Dedifferentiated amniotic fluid mesenchymal stem cell (primary cell): ENCODE measurements around the gene LIN9.
"Not testable (repeated sequence)": the region's sequence is repeated elsewhere in the genome, so short reads cannot be mapped to it uniquely, and the experiment has no call there.

ENCODE experiments used
- DNase-seq: peaks from one replicate; pipeline ENCODE4 v3.0.0-alpha.2; 2016; ENCODE audit errors: extremely low spot score

The LIN9 gene, protein sequence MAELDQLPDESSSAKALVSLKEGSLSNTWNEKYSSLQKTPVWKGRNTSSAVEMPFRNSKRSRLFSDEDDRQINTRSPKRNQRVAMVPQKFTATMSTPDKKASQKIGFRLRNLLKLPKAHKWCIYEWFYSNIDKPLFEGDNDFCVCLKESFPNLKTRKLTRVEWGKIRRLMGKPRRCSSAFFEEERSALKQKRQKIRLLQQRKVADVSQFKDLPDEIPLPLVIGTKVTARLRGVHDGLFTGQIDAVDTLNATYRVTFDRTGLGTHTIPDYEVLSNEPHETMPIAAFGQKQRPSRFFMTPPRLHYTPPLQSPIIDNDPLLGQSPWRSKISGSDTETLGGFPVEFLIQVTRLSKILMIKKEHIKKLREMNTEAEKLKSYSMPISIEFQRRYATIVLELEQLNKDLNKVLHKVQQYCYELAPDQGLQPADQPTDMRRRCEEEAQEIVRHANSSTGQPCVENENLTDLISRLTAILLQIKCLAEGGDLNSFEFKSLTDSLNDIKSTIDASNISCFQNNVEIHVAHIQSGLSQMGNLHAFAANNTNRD

DNA sequence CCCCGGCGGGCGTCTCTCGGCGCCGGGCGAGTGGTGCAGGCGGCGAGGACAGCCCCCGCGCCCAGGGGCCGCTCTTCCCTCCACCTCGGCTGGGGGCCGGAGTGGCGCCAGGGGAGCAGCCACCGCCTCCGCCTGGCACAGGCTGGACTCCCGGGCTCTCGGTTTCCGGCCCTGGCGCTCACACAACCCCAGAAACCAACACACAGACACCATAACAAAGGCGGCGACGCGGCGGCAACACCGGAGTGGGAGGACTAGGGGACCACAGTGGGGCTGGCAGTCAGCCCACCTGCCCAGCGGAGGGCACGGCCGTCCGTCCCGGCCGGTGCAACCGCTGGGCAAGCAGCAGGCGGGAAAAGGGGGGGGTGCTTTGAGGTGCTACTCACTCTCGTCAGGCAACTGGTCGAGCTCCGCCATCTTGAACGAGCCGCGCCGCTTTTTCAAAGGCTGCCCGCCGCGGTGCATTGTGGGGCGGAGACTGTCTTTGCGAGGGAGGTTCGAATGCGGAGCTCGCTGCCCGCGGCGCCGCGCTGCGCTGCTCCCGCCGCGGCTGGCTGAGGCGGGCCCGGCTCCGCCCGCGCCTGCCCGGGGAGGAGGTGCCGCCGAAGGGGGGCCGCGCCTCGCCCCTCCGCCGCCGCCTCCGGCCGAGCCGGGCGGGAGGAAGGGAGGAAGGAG, at the start of gene LIN9:
Gene LIN9 (minus strand): TSS at position 442 of the 675 bp plus-strand sequence. CDS start 25 bp downstream, at position 417.
- DNase-seq: peak; percentile 87

DNA sequence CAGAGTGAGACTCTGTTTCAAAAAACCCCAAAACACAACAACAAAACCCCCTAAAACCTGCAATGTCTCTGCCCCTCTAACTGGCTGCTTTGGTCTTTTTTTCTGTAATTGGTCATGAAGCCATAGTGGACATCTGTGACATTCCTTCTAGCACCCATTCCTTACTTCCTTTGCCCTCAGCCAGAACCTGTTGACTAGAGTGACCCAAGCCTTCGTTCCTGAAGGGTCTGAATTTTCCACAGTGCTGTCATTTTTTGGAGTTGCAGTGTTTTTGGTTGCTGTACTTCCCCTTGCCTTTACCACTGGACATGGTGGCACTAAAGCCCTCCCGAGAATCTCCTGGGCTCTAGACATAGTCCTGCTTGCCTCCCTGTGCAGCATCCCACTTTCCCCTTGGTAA, 48.5 kb upstream of the LIN9 start:
- DNase-seq: no peak

DNA sequence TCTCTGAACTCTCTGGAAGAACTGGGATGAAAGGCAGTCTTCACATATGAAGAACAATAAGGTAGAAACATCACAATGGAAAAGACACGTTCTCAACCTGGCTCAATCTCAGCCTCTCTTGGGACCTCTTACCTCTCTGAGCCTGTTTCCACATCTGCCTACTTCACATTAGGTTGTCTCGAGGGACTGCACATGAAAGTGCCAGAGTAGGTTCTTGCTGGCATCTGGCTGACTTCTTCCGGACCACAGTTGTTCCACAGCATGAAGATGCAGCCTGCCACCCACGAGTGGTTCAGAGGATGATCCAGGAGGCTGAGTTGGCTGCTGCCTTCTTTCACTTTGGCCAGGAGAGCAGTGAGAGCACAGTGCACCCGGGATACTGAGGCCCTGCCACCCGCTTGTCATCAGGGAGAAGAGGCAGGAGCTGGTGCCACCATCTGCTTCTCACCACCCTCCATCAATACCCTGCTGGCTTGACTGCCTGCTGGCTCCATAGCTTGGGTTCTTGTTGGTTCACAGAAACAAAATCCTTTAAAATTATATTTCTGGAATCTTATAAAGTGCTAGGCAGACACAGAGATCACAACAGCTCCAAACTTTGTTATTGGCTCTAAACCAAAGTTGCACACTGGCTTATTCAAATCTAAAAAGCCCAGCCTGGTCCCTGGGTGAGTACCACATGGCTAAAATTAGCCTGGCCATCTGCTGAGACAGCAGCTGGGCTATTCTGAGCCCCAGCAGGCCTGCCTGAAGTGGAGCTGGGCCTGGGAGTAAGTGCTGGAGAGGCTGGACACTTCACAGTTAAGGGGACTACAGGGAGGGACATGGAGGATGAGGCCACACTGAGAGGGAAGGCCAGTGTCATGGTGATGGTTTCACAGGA, 46.9 kb upstream of the LIN9 start:
- DNase-seq: no peak

DNA sequence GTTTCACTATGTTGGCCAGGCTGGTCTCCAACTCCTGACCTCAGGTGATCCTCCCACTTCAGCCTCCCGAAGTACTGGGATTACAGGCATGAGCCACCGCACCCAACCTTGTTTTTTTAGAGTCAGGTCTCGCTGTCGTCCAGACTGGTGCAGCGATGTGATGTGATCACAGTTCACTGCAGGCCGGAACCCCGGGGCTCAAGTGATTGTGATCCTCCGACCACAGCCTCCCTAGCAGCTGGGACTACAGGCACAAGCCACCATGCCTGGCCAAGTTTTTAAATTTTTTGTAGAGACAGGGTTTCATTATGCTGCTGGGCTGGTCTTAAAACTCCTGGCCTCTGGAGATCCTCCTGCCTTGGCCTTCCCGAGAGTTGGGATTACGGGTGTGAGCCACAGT, 46.1 kb upstream of the LIN9 start:
- no peak for DNase-seq

DNA sequence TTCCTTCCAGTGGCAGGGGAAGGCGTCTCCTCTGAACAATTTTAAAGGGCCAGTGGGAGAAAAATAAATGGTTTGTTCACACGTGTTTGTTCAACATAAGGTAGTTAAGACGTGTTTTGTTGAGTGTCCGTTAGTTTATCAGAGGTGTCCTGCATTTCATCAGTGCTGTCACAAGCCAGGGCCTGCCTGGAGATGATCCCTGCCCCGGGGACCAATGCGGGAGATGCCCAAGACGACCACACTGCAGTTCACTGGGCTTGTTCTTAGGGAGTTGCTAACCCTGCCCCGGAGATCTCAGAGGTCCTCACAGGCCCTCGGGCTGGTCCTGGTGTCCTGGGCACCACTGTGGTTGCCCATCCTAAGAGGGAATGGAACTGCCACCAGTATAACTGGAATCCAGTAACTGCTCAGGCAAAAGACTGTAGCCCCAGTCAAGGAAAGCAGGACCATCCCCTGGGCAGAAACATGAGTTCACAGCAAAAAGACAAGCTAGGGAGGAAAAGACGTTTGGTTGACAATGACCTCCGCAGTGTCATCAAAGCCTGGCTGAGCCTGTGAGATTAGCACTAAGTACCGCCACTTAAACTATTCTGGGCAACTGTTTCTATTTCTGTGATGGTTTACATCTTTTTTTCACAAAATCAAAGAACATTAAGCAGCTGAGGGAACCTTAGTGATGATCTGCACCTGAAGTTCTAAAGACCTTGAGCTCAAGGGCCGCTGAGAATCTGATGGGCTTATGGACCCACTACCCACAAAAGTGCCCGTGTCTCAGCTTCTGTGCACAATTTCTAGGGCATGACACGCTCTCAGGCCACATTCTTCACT, 44.9 kb upstream of the LIN9 start:
- no peak for DNase-seq

DNA sequence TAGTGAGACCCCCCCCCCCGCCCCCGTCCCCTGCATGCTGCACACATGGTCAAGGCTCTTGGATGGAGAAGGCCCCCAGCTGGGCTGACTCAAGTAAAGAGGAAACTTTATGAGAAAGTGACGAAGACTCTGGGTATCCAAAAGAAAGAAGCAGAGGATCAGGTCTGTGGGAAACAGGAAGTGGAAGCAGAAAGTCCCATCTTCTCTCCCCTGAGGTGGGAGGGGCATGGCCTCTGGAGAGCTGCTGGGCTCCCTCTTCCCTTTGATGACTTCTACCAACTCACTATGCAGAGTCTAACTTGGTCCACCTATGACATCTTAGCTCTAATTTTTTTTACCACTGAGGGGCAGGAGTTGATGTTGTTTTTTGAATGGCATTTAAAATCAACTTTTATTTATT, 42.7 kb upstream of the LIN9 start:
- DNase-seq: no peak

DNA sequence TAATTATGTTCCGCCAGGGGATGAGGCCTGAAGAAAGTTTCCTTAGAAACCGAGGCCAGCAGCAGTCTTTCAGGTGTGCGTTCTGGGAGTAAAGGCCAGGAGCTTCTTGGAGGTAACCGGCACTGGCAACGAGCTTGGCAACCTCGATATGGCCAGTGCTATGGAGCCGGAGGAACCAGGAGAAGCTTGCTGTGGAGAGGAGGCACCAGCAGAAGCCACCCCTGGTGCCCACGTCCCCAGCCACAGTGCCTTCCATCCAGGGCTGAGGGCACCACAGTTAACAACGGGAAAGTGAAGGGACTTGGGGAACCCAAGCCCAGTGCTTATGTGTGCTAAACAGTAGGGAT, 41.5 kb upstream of the LIN9 start:
- no peak for DNase-seq

DNA sequence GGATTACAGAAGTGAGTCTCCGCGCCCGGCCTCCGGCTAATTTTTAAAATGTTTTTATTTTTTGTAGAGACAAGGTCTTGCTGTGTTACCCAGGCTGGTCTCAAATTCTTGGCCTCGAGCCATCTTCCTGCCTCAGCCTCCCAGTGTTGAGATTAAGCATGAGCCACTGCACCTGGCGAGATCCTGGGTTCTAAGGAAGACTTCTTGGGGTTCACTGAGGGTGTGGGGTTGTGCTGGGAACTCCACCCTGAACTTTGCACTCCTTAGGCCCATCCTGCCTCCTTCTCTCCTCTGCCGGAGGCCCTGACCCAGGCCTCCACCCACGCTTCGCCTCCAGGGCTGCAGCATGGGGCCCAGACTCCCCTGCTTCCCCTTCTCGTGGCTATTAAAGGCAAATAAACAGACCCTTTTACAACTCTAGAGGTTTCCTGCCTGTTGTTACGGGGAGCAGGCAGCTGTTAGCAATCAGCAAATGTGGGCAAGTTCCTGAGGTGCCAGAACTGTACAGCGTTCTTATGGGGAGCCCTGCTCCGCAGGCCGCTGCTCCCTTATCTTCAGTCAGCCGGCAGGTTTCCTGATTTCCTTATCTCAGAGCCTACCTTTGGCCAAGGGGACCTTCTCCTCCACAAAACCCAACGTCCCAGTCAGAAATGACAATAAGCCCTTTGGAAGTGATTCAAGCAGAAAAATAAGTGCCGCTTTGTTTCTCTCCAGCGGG, 41.0 kb upstream of the LIN9 start:
- DNase-seq: no peak

DNA sequence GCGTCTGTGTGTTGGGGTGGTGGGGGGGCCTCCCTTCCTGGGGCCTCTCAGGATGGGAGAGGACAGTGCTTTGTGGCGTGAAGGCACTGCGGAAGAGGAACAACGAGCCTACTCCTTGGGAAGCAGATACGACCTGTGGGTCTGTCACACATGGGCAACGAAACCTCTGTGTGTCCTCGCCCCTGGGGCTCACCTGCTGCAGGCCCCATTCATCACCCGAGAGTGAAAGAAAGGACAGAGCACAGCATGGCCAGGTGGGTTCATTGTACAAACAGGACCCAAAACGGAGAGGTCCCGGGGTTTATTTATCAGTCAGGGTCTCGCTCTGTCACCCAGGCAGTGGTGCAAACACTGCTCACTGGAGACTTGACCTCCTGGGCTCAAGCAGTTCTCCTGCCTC, 40.1 kb upstream of the LIN9 start:
- no peak for DNase-seq

DNA sequence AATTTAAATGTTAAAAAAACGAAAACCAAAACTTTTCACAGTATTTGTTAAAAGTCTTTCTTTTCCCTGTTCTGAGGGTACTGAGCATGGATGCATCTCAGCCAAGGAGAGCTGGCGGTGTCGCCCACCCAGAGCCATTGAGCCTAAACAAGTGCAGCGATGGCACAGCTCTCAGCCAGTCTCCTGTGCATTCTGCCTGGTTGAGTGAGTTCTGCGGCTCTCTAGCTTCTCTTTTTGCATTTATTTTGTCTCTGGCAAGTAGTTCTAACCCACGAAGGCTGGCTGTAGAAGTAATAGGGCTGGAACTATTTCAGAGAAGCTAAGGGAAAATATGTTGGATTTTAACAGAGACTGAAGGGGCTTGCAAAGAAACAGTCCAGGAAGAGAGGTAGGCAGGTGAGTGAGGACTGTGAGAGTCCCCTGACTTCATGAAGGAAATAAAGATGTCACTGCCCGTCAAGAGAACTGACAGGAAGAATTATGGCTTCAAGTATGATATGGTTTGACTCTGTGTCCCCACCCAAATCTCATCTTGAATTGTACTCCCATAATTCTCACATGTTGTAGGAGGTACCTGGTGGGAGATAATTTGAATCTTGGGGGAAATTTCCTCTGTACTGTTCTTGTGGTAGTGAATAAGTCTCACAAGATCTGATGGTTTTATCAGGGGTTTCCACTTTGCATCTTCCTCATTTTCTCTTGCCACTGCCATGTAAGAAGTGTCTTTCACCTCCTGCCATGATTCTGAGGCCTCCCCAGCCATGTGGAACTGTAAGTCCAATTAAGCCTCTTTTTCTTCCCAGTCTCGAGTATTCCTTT, 35.7 kb upstream of the LIN9 start:
- DNase-seq: no peak

DNA sequence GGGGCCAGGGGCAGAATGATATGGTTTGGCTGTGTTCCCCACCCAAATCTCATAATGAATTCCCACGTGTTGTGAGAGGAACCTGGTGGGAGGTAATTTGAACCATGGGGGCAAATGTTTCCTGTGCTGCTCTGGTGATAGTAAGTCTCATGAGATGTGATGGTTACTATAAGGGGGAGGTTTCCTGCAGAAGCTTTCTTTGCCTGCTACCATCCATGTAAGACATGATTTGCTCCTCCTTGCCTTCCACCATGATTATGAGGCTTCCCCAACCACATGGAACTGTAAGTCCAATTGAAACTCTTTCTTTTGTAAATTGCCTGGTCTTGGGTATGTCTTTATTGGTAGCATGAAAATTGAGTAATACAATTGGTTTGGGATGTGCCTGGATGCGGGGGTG, 33.7 kb upstream of the LIN9 start:
- no peak for DNase-seq

DNA sequence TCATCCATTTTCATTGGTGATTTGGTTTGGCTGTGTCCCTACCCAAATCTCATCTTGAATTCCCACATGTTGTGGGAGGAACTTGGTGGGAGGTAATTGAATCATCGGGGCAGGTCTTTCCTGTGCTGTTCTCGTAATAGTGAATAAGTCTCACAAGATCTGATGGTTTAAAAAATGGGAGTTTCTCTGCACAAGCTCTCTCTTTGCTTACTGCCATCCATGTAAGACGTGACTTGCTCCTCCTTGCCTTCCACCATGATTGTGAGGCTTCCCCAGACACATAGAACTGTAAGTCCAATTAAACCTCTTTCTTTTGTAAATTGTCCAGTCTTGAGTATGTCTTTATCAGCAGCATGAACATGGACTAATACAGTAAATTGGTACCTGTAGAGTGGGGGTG, 31.1 kb upstream of the LIN9 start:
- DNase-seq: not testable (repeated sequence)

DNA sequence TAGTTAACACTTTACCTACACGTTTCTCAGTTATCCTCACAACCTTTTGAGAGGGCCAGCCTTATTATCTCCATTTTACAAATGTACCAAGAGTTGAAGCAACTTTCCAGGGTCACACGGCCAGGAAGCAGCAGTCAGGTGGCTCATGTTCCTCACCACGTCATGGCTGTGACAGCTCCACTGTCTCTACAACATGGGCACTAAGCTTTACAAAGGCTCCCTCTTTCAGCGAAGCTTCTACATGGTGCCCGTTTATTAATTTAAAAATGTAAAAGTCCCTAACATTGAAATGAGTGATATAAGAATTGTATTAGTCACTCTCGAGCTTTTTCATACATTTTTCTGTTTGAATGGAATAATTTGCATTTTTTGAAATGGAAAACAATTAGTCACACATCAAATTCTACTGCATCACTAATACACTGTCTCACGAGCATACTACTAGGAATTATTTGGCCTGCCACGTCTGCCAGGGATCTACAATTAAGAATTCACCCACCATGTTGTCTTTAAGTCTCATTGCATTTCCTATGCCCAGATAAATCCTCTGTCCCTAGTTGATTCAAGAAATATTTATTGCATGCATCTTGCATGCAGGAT, 28.4 kb upstream of the LIN9 start:
- DNase-seq: no peak

DNA sequence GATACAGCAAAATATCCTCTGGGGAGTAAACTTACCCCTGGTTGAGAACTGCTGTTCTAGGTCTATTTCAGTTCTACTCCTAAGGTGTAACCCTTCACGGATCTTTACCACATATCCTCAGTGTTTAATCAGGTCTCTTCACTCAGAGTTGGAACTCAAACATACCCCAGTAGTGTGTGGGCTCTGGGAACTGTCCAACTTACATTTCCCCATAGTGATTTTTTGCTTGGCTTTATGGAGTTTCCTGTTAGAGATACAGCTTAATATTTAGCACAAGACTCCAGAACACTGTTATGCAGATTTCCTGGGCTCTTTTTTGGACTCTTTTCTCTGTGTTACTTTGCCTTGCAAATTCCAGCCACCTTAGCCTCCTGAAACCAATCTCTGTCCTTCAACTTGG, 26.7 kb upstream of the LIN9 start:
- DNase-seq: no peak

DNA sequence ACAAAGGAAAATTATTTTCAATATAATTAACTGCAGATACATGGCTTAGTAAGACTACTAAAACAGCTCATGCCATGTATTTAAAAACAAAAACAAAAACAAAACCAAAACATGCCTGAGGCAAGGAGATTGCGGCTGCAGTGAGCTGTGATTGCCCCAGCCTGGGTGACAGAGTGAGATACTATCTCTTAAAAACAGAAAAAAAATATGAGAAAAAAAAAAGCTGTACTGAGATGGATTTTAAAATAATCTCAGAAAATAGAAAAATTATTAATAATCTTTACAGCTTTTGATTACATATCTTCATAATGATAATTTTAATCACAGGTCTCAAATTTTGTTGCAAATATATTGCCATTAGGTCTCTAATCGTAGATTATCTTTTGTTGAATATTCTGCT, 24.0 kb upstream of the LIN9 start:
- DNase-seq: no peak

DNA sequence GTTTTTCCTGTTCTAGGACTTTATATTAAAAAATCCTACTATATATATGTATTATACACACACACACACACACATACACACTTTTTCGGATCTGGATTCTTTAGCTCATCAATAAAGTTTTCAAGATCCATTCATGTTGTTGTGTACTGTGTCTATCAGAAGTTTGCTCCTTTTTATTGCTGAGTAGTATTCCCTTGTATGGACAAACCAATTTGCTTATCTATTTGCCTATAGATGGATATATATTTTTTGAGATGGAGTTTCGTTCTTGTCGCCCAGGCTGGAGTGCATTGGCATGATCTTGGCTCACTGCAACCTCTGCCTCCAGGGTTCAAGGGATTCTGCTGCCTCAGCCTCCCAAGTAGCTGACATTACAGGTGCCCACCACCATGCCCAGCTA, 20.3 kb upstream of the LIN9 start:
- DNase-seq: no peak

DNA sequence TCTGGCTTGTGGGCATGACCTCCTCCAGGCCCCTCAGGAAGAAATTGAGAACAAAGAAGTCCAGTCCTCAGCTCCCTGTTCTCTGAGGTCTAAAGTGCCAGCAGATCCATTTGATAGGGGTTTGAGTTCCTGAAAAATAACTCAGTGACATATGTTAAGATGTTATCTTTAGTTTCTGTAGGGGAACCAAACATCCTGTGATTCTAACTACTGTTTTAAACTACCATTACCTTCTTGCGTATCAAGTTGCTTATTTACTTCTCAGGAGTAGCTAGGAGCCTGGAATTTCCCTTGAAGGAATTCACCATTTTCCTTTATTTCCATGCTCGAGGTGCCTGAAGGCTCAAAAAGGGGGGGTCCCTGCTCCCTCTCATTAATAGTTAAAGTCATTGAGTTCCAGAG, 18.8 kb upstream of the LIN9 start:
- no peak for DNase-seq

DNA sequence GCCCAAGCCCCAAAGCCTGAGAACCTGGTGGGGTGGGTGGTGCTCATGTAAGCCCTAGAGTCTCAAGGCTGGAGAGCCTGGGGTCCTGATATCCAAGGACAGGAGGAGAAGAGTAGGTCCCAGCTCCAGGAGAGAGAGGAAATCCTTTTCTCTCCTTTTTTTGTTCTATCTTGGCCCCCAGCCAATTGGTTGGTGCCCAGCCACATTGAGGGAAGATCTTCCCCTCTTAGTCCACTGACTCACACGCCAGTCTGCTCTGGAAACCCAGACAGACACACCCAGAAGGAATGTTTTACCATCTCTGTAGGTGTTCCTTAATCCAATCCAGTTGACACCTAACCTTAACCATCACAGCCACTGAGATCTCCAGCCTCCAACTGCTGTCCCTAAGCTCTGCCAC, 16.2 kb upstream of the LIN9 start:
- DNase-seq: no peak

DNA sequence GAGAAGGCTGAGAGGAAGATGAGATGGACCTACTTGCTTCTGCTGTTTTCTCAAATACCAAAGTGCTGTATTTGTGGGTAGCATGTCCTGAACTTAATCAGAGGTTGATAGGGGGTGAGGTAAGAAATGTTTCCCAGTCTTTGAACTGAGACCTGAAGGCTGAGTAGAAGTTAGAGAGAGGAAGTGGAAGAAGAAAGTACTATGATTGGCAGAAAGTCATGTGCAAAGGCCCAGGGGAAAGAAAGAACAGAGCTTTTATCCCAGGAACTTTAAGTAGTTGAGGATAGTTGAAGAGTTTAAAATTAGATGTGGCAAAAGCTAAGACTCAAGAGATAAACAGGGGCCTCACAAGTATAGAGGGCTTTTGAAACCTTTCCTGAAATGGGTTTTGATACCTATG, 15.5 kb upstream of the LIN9 start:
- no peak for DNase-seq

DNA sequence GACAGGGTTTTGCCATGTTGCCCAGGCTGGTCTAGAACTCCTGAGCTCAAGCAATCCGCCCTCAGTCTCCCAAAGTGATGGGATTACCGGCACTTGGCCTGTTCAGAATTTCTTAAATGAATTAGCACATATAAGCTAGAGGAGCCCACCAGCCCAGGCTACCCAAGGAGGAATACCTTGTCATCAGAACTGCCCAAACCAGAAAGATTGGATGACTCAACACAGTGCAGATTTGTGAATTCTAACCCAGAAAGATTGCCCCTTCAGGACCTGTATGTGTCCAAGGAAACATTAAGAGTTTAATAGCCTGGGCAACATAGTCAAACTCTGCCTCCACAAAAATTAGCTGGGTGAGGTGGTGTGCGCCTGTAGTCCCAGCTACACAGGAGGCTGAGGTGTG, 14.0 kb upstream of the LIN9 start:
- no peak for DNase-seq
